Cardiac muscle cell (in vitro differentiated cells and primary cell): ENCODE data around the gene STAP2. TPM values are rescaled to one million over a fixed set of nuclear protein-coding genes. Genes with fewer than 3 reads are reported as not detected.
A peak's percentile ranks its signal among the peaks of the same experiment; 100 is the strongest.

Source experiments
- DNase-seq, 2 donors: peaks; one replicate each; pipeline versions ENCODE4 v3.0.0 to v3.0.0-alpha.2; 2010 to 2017; ENCODE audit warnings: low read depth in 1 of 2, low spot score in 1 of 2
- H3K27ac ChIP-seq: fragments of 200-600 bp; sonication (generic); 2 replicates; pipeline ENCODE4 v1.5.1; 2016
- H3K27me3 ChIP-seq: fragments of 200-600 bp; sonication (generic); 2 replicates; pipeline ENCODE4 v1.6.0; 2016; ENCODE audit warnings: control low read depth
- H3K36me3 ChIP-seq: fragments of 200-600 bp; sonication (generic); 2 replicates; pipeline ENCODE4 v1.5.1; 2016; ENCODE audit warnings: control low read depth
- H3K4me1 ChIP-seq: fragments of 200-600 bp; sonication (generic); 2 replicates; pipeline ENCODE4 v1.8.1; 2017; ENCODE audit warnings: low read depth, mild to moderate bottlenecking, mixed run types
- H3K4me3 ChIP-seq: fragments of 200-600 bp; sonication (generic); 2 replicates; pipeline ENCODE4 v1.5.1; 2016; ENCODE audit warnings: mild to moderate bottlenecking
- H3K9me3 ChIP-seq: fragments of 200-600 bp; sonication (generic); 2 replicates; pipeline ENCODE4 v1.5.1; 2017; ENCODE audit warnings: low read depth, mild to moderate bottlenecking, control low read depth
- CTCF ChIP-seq: IDR thresholded peaks from 2 replicates; pipeline ENCODE4 v1.5.1; 2012; ENCODE audit warnings: low read depth, mild to moderate bottlenecking, low read length
- polyA plus RNA-seq: library from polyadenylated mRNA; unstranded; fragments of >200 nt; fragmentation: Nextera tagmentation; extraction: Ambion mirVana; gene quantifications from 2 replicates; pipeline ENCODE4 v1.2.1, GENCODE V29; 2016
- total RNA-seq: library from RNA; depleted of rRNA; stranded (reverse); fragments of >200 nt; gene quantifications from 2 replicates; pipeline ENCODE4 v1.2.3, GENCODE V29; 2016

STAP2 gene
- total and polyA plus RNA-seq, 2 experiments from 2014 or later: 12.3 to 20.3 TPM

- TF ChIP-seq CTCF: peak; percentile 51
- Histone ChIP-seq H3K36me3 (no peaks in the 10 kb centered on the region), H3K4me1 (peaks cover 31% of the 10 kb centered on the region), H3K27ac (peak overlapping the region; percentile 87), H3K27me3 (no peaks in the 10 kb centered on the region), H3K9me3 (no peaks in the 10 kb centered on the region), H3K4me3 (no peak overlapping the region)
- DNase-seq: peak; percentile 44 to 86
Measured at GRCh38 chr19:4375164-4376027, 36.8 kb upstream of the STAP2 start.

DNA sequence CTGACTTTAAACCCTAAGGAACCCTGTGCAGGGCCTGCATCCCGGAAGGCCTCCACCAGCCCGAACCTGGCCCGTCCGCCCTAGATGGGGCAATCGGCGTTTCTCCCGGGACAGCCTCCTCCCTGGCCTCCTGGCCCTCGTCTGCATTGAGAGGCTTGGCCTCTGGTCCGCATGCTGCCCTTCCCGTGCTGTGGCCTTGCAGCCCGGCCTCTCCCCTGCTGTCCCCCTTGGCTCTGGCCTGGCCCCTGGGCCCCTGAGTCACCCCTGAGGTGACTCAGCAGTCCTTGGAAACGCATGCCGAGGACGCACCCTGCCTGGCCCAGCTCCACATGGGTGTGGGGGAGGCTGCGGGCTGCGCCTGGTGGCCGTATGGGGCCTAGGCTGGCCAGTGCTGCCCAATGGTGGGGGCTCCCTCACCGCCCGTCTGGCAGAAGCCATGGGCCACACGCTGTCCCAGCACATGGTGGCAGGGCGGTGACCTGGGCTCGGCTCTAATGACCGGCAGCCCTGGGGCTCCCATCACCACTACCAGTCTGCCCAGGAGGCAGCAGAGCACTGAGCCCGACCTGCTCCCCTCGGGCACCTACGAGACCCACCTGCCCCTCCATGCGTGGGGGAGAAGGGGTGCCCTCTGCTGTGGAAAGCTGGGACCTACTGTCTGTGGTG is 36.0 kb upstream of the STAP2 start:
- TF ChIP-seq CTCF: no peak
- Histone ChIP-seq H3K4me3 (no peak overlapping the region), H3K9me3 (no peaks in the 10 kb centered on the region), H3K4me1 (peaks cover 31% of the 10 kb centered on the region), H3K27me3 (no peaks in the 10 kb centered on the region), H3K36me3 (no peaks in the 10 kb centered on the region), H3K27ac (peak overlapping the region; percentile 87)
- DNase-seq: peak in 1 of 2 donors; percentile 84

- TF ChIP-seq CTCF: no peak
- Histone ChIP-seq H3K36me3 (no peaks in the 10 kb centered on the region), H3K27ac (peak overlapping the region; percentile 87), H3K4me3 (no peak overlapping the region), H3K9me3 (no peaks in the 10 kb centered on the region), H3K27me3 (no peaks in the 10 kb centered on the region), H3K4me1 (peaks cover 31% of the 10 kb centered on the region)
- peak in 1 of 2 donors; percentile 43 for DNase-seq
Measured at GRCh38 chr19:4373601-4374497, 35.2 kb upstream of the STAP2 start.

GRCh38 chr19:4373013-4373367 is 34.4 kb upstream of the STAP2 start:
- no peaks in the 10 kb centered on the region for H3K36me3 ChIP-seq
- H3K27ac ChIP-seq: peak overlapping the region; percentile 87
- no peaks in the 10 kb centered on the region for H3K9me3 ChIP-seq
- peaks cover 31% of the 10 kb centered on the region for H3K4me1 ChIP-seq
- H3K4me3 ChIP-seq: no peak overlapping the region
- TF ChIP-seq CTCF: no peak
- DNase-seq: no peak
- H3K27me3 ChIP-seq: no peaks in the 10 kb centered on the region

GRCh38 chr19:4372165-4373012 is 33.8 kb upstream of the STAP2 start:
- Histone ChIP-seq H3K36me3 (no peaks in the 10 kb centered on the region), H3K4me3 (no peak overlapping the region), H3K27me3 (no peaks in the 10 kb centered on the region), H3K9me3 (no peaks in the 10 kb centered on the region), H3K4me1 (peaks cover 31% of the 10 kb centered on the region), H3K27ac (no peak overlapping the region)
- DNase-seq: no peak
- no peak for TF ChIP-seq CTCF
